Measurements from ENCODE around the gene RETREG3. TPM values are rescaled to one million over a fixed set of nuclear protein-coding genes. Genes with fewer than 3 reads are reported as not detected.
"Not testable (repeated sequence)": the region's sequence is repeated elsewhere in the genome, so short reads cannot be mapped to it uniquely, and the experiment has no call there.

Gene RETREG3
- polyA plus RNA-seq, 1 of the 3 experiments (the other 2 are of a cell fraction) = 13.3 TPM

GRCh38 chr17:42559075-42559474, 50.1 kb downstream of the RETREG3 start:
- Histone ChIP-seq H2AFZ (ENCODE audit: low read depth) (no peak overlapping the region), H3K4me1 (ENCODE audit: control insufficient read depth in 1 of 2, insufficient read depth in 2 of 2, low read depth in 1 of 2, low read length in 1 of 2) (peaks cover 0 to 26% of the 10 kb centered on the region in 2 experiments; a peak in 2 of 4 replicates), H3K27me3 (ENCODE audit: insufficient read depth) (no peaks in the 10 kb centered on the region), H3K9ac (no peak overlapping the region), H3K36me3 (replicated peaks in 1 of 2; ENCODE audit: control insufficient read depth in 1 of 2, insufficient read depth in 2 of 2, low read length in 1 of 2) (peaks cover 0 to 7% of the 10 kb centered on the region in 2 experiments), H3F3A (replicated peaks; ENCODE audit: insufficient read depth) (peaks cover 20% of the 10 kb centered on the region), H3K4me3 (ENCODE audit: low read depth in 2 of 2, low read length in 1 of 2) (no peak overlapping the region), H3K9me3 (no peaks in the 10 kb centered on the region), H3K79me2 (ENCODE audit: insufficient read depth) (peaks cover 55% of the 10 kb centered on the region), H3K27ac (ENCODE audit: low read depth in 2 of 2, low read length in 1 of 2) (no peak overlapping the region), H3K9me2 (no peaks in the 10 kb centered on the region), H4K20me1 (ENCODE audit: insufficient read depth) (no peaks in the 10 kb centered on the region), H3K4me2 (no peak overlapping the region)
- CTCF ChIA-PET = interaction anchor here (0.8 to 1.8 kb wide), 2 partner anchors 18 to 120 kb away, joined by 3 to 5 read pairs; partner anchors contain the start of gene PSMC3IP
- WGBS (ENCODE audit: low lambda C conversion rate) = 94% methylated on average over 6 of the region's 6 CpGs
- DNase-seq = no peak
- POLR2A ChIA-PET = no interaction called here
- no peak for TF ChIP-seq GATA2 (CRISPR knock-in tag; IDR thresholded peaks at IDR 0.05)
- no peak for TF ChIP-seq FOXJ3 (CRISPR knock-in tag; IDR thresholded peaks at IDR 0.05)
- TF ChIP-seq MXI1 (IDR thresholded peaks at IDR 0.05; ENCODE audit: low read depth, low read length) = no peak
- no peak for TF ChIP-seq EP300 (IDR thresholded peaks at IDR 0.05; ENCODE audit: borderline replicate concordance in 1 of 2, low read depth in 1 of 2, low read length in 1 of 2)

GRCh38 chr17:42555961-42556617, 53.1 kb downstream of the RETREG3 start:
- H3K27me3 ChIP-seq (ENCODE audit: insufficient read depth); DNase-seq; POLR2A ChIA-PET; H3K9me2 ChIP-seq; H3K9me3 ChIP-seq; H4K20me1 ChIP-seq (ENCODE audit: insufficient read depth); H3K36me3 ChIP-seq (replicated peaks in 1 of 2; ENCODE audit: control insufficient read depth in 1 of 2, insufficient read depth in 2 of 2, low read length in 1 of 2); H2AFZ ChIP-seq (ENCODE audit: low read depth); H3K4me3 ChIP-seq (ENCODE audit: low read depth in 2 of 2, low read length in 1 of 2); H3K27ac ChIP-seq (ENCODE audit: low read depth in 2 of 2, low read length in 1 of 2): not testable (repeated sequence)
- Histone ChIP-seq H3K9ac (peak overlapping the region; percentile 87; the same call in 1 of the 2 replicates), H3F3A (replicated peaks; ENCODE audit: insufficient read depth) (peaks cover 21% of the 10 kb centered on the region), H3K4me1 (ENCODE audit: control insufficient read depth in 1 of 2, insufficient read depth in 2 of 2, low read depth in 1 of 2, low read length in 1 of 2) (peaks cover 2 to 20% of the 10 kb centered on the region in 2 experiments; a peak in 1 of 4 replicates), H3K79me2 (ENCODE audit: insufficient read depth) (peaks cover 49% of the 10 kb centered on the region), H3K4me2 (peak overlapping the region; percentile 97; the same call in 1 of the 2 replicates)
- CTCF ChIA-PET = interaction anchor here (1.1 kb wide), 1 partner anchor 30 kb away, joined by 3 read pairs; no protein-coding TSS in a partner anchor
- WGBS (ENCODE audit: low lambda C conversion rate) = 68% methylated on average over 4 of the region's 5 CpGs

GRCh38 chr17:42555122-42555622, 54.0 kb downstream of the RETREG3 start:
- CTCF ChIA-PET = interaction anchor here (0.7 to 2.5 kb wide), 7 partner anchors 12 to 243 kb away, joined by 3 to 8 read pairs (median 4); partner anchors contain the start of gene PSMC3IP
- WGBS (ENCODE audit: low lambda C conversion rate) = 25% methylated on average over 4 of the region's 4 CpGs
- Histone ChIP-seq H4K20me1 (ENCODE audit: insufficient read depth) (no peaks in the 10 kb centered on the region), H3F3A (replicated peaks; ENCODE audit: insufficient read depth) (peaks cover 14% of the 10 kb centered on the region), H3K9ac (peak overlapping the region; percentile 87), H3K27ac (ENCODE audit: low read depth in 2 of 2, low read length in 1 of 2) (peak overlapping the region; percentile 69 to 74; a peak in 3 of 4 replicates), H3K79me2 (ENCODE audit: insufficient read depth) (peaks cover 47% of the 10 kb centered on the region), H2AFZ (ENCODE audit: low read depth) (peak overlapping the region; percentile 72), H3K4me2 (peak overlapping the region; percentile 97), H3K36me3 (replicated peaks in 1 of 2; ENCODE audit: control insufficient read depth in 1 of 2, insufficient read depth in 2 of 2, low read length in 1 of 2) (peaks cover 0 to 3% of the 10 kb centered on the region in 2 experiments), H3K27me3 (ENCODE audit: insufficient read depth) (no peaks in the 10 kb centered on the region), H3K4me1 (ENCODE audit: control insufficient read depth in 1 of 2, insufficient read depth in 2 of 2, low read depth in 1 of 2, low read length in 1 of 2) (peaks cover 2 to 20% of the 10 kb centered on the region in 2 experiments; a peak in 1 of 4 replicates), H3K9me2 (no peaks in the 10 kb centered on the region), H3K9me3 (no peaks in the 10 kb centered on the region), H3K4me3 (ENCODE audit: low read depth in 2 of 2, low read length in 1 of 2) (peak overlapping the region; percentile 79 to 89)
- no peak for DNase-seq
- POLR2A ChIA-PET = interaction anchor here (0.8 to 2.3 kb wide), 3 partner anchors 18 to 443 kb away, joined by 4 to 17 read pairs (median 4); partner anchors contain the start of genes NAGLU and PSMC3IP
- no peak for TF ChIP-seq CHD2 (IDR thresholded peaks at IDR 0.05; ENCODE audit: low read length, partially characterized antibody)
- no peak for TF ChIP-seq FOXM1 (IDR thresholded peaks at IDR 0.05; ENCODE audit: low read depth)
- no peak for TF ChIP-seq IRF3 (IDR thresholded peaks at IDR 0.05; ENCODE audit: low read depth, low read length)
- TF ChIP-seq RAD21 (IDR thresholded peaks at IDR 0.05; ENCODE audit: low read length) = no peak
- no peak for TF ChIP-seq NFIC (IDR thresholded peaks at IDR 0.05; ENCODE audit: borderline replicate concordance)
- no peak for TF ChIP-seq JUND (IDR thresholded peaks at IDR 0.05)
- no peak for TF ChIP-seq RFX5 (IDR thresholded peaks at IDR 0.05; ENCODE audit: low read length)
- TF ChIP-seq USF2 (IDR thresholded peaks at IDR 0.05; ENCODE audit: borderline replicate concordance, low read depth, low read length) = no peak
- no peak for TF ChIP-seq MAX (IDR thresholded peaks at IDR 0.05; ENCODE audit: low read depth)
- TF ChIP-seq EZH2phosphoT487 (IDR thresholded peaks at IDR 0.05; ENCODE audit: borderline replicate concordance, low read depth) = no peak
- no peak for TF ChIP-seq RXRA (IDR thresholded peaks at IDR 0.05; ENCODE audit: borderline replicate concordance, low read depth)
- TF ChIP-seq TCF12 (IDR thresholded peaks at IDR 0.05) = no peak
- TF ChIP-seq EP300 (IDR thresholded peaks at IDR 0.05; ENCODE audit: borderline replicate concordance in 1 of 2, low read depth in 1 of 2, low read length in 1 of 2) = no peak
- no peak for TF ChIP-seq GATA2 (CRISPR knock-in tag; IDR thresholded peaks at IDR 0.05)
- no peak for TF ChIP-seq SIN3A (IDR thresholded peaks at IDR 0.05; ENCODE audit: borderline replicate concordance, low read depth, low read length)
- no peak for TF ChIP-seq NRF1 (IDR thresholded peaks at IDR 0.05; ENCODE audit: low read depth, low read length)
